GM06990 (cell line): ENCODE data around the gene DACT2.
"Not testable (repeated sequence)": the region's sequence is repeated elsewhere in the genome, so short reads cannot be mapped to it uniquely, and the experiment has no call there.

Experiments used
- DNase-seq: peaks from one replicate; pipeline ENCODE4 v3.0.0-alpha.2; 2011; ENCODE audit not compliant: insufficient read length; ENCODE audit errors: extremely low read depth
- H3K27me3 ChIP-seq: replicated peaks from 2 replicates; pipeline ENCODE4 v1.6.0; 2011; ENCODE audit warnings: low read length; ENCODE audit not compliant: control insufficient read depth, insufficient read depth
- H3K36me3 ChIP-seq: 2 replicates; pipeline ENCODE4 v1.5.1; 2011; ENCODE audit warnings: low read length; ENCODE audit not compliant: control insufficient read depth, insufficient read depth
- H3K4me3 ChIP-seq: replicated peaks from 2 replicates; pipeline ENCODE4 v1.5.1; 2011; ENCODE audit warnings: low read depth, mild to moderate bottlenecking, control low read depth, low read length
- TF ChIP-seq, protein P1 (sequence below): IDR thresholded peaks from 2 replicates; pipeline ENCODE4 v1.5.1; 2011; ENCODE audit warnings: low read length, control low read depth, mild to moderate bottlenecking, inconsistent platforms; ENCODE audit not compliant: insufficient read depth, poor library complexity, severe bottlenecking

Gene DACT2

GRCh38 chr6:168270274-168271172, 49.1 kb downstream of the DACT2 start:
- TF ChIP-seq, protein P1, sequence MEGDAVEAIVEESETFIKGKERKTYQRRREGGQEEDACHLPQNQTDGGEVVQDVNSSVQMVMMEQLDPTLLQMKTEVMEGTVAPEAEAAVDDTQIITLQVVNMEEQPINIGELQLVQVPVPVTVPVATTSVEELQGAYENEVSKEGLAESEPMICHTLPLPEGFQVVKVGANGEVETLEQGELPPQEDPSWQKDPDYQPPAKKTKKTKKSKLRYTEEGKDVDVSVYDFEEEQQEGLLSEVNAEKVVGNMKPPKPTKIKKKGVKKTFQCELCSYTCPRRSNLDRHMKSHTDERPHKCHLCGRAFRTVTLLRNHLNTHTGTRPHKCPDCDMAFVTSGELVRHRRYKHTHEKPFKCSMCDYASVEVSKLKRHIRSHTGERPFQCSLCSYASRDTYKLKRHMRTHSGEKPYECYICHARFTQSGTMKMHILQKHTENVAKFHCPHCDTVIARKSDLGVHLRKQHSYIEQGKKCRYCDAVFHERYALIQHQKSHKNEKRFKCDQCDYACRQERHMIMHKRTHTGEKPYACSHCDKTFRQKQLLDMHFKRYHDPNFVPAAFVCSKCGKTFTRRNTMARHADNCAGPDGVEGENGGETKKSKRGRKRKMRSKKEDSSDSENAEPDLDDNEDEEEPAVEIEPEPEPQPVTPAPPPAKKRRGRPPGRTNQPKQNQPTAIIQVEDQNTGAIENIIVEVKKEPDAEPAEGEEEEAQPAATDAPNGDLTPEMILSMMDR = no peak
- Histone ChIP-seq H3K4me3 (no peak overlapping the region), H3K36me3 (no peaks in the 10 kb centered on the region), H3K27me3 (no peaks in the 10 kb centered on the region)
- DNase-seq = no peak

- H3K36me3 ChIP-seq = no peaks in the 10 kb centered on the region
- H3K27me3 ChIP-seq = no peaks in the 10 kb centered on the region
- TF ChIP-seq, protein P1 = no peak
- H3K4me3 ChIP-seq = no peak overlapping the region
- DNase-seq = no peak
These were observed 49.9 kb downstream of the DACT2 start for GRCh38 chr6:168269455-168270243.

DNA sequence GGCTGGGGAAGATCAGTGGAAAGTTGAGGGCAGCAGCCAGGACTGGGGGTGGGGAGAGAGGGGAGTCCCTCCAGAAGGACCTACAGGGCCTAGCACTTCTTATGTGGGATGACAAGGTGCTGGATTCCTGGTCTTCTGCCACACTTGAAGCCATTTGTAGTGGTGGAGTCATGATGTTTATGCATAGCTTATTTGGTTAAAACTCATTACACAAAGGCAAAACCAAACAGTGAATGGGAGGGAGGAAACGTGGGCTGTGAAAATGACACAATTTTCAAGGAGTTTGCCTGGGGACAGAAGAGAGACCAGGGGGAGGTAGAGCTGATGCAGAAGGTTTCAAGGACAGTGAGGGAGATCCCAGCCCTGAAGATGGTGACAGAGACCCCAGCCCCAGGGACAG, 50.8 kb downstream of the DACT2 start:
- TF ChIP-seq, protein P1 = no peak
- Histone ChIP-seq H3K36me3 (no peaks in the 10 kb centered on the region), H3K27me3 (no peaks in the 10 kb centered on the region), H3K4me3 (no peak overlapping the region)
- no peak for DNase-seq

- H3K4me3 ChIP-seq, H3K36me3 ChIP-seq: not testable (repeated sequence)
These were observed 51.8 kb downstream of the DACT2 start for GRCh38 chr6:168267779-168268178.

GRCh38 chr6:168265827-168266815, 53.5 kb downstream of the DACT2 start:
- TF ChIP-seq, protein P1 = no peak
- H3K4me3 ChIP-seq = no peak overlapping the region
- no peaks in the 10 kb centered on the region for H3K27me3 ChIP-seq
- DNase-seq = no peak
- H3K36me3 ChIP-seq = no peaks in the 10 kb centered on the region

More at GRCh38 chr6:168267779-168268178, 51.8 kb downstream of the DACT2 start:
- not testable (repeated sequence) for H3K27me3 ChIP-seq, DNase-seq
